ENCODE measurements around the gene C1QTNF6. TPM values are rescaled to one million over a fixed set of nuclear protein-coding genes. Genes with fewer than 3 reads are reported as not detected.

C1QTNF6 gene
- total RNA-seq, 4 donors from 2014 or later, result 0.69 to 1.6 (median 1.1) TPM

DNA sequence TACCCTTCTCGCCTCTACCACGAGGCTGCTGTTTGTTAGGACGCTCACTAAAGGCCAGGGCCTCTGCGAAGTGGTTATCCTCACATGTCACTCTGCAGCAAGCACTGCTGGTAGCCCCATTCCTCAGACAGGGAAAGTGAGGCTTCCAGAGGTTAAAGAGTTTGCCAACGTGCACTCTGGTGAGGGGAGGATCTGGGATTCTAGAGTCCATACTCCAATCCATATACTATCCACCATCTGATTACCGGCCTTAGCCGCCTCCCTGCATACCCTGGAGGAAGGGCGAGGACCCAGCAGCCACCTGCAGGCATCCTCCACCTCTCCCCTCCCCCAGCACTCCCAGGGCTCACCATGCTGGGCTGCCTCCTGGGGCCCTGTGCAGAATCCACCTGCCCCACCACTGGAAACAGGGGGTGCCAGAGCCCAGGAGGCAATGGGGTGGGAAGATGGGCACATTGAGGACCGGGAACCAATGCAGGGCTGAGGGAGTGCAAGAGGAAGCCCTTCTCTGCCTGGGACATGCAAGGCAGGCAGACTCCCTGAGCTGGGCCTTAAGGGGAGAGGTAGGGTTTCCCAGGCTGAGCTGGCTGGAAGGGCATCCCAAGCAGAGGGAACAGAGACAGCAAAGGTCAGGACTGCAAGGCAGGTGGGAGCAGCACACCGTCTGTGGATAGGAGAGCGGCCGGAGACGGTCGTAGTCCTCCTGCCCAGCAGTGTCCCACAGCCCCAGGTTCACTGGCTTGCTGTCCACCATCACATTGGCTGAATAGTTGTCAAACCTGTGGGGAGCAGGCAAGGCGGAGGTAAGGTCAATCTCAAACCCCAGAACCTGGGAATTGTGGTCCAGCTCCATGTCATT is 44.3 kb upstream of the C1QTNF6 start:
- TF ChIP-seq, protein P1, sequence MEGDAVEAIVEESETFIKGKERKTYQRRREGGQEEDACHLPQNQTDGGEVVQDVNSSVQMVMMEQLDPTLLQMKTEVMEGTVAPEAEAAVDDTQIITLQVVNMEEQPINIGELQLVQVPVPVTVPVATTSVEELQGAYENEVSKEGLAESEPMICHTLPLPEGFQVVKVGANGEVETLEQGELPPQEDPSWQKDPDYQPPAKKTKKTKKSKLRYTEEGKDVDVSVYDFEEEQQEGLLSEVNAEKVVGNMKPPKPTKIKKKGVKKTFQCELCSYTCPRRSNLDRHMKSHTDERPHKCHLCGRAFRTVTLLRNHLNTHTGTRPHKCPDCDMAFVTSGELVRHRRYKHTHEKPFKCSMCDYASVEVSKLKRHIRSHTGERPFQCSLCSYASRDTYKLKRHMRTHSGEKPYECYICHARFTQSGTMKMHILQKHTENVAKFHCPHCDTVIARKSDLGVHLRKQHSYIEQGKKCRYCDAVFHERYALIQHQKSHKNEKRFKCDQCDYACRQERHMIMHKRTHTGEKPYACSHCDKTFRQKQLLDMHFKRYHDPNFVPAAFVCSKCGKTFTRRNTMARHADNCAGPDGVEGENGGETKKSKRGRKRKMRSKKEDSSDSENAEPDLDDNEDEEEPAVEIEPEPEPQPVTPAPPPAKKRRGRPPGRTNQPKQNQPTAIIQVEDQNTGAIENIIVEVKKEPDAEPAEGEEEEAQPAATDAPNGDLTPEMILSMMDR (IDR thresholded peaks at IDR 0.05), result no peak
- TF ChIP-seq POLR2AphosphoS5 (IDR thresholded peaks at IDR 0.05), result no peak
- ATAC-seq, result no peak
- Histone ChIP-seq H3K4me3 (no peak overlapping the region), H3K27ac (no peak overlapping the region), H3K27me3 (peaks cover 76% of the 10 kb centered on the region), H3K9me3 (no peaks in the 10 kb centered on the region), H3K36me3 (no peaks in the 10 kb centered on the region), H3K4me1 (peaks cover 0 to 18% (median 0%) of the 10 kb centered on the region in 3 donors)
- WGBS, 2 donors (ENCODE audit: low coverage in 1 of 2), result 53 to 77% methylated on average over 2 to 3 of the region's 15 CpGs

DNA sequence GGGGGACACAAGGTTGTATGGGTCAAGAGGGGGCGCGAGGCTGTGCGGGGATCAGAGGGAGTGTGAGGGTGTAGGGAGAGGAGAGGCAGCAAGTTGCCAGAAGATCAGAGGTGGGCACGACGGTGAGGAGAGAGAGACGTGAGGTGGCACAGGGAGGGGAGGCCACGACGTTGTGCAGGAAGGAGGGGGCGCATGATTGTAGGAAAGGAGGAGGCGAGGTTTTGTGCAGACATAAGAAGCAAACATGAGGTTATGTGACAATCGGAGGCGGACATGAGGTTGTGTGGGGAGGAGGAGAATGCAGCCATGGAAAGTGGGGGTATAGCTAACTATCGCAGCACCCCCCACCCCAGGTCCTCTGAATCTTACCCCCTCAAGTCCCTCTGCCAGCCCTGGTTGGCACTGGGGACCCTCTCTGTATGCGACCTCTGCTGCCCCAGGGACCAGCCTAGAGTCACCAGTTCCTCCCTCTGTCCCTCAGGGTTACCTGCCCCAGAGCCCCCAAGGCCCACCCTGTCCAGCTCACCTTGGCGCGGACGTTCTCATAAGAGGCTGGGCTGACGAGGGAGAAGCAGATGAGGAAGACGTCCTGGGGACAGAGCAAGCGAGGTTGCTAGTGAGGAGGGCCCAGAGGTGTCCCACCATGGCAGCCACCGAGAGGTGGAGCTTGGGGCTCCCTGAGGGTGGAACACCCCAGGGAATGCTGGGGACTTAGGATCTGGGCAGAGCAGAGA is 43.5 kb upstream of the C1QTNF6 start:
- no peak for TF ChIP-seq POLR2AphosphoS5 (IDR thresholded peaks at IDR 0.05)
- 72 to 74% methylated on average over 10 to 12 of the region's 21 CpGs for WGBS, 2 donors (ENCODE audit: low coverage in 1 of 2)
- H3K4me1 ChIP-seq, result peaks cover 0 to 18% (median 0%) of the 10 kb centered on the region in 3 donors
- H3K4me3 ChIP-seq, result no peak overlapping the region
- H3K9me3 ChIP-seq, result no peaks in the 10 kb centered on the region
- no peaks in the 10 kb centered on the region for H3K36me3 ChIP-seq
- ATAC-seq, result no peak
- no peak overlapping the region for H3K27ac ChIP-seq
- H3K27me3 ChIP-seq, result peaks cover 69% of the 10 kb centered on the region

DNA sequence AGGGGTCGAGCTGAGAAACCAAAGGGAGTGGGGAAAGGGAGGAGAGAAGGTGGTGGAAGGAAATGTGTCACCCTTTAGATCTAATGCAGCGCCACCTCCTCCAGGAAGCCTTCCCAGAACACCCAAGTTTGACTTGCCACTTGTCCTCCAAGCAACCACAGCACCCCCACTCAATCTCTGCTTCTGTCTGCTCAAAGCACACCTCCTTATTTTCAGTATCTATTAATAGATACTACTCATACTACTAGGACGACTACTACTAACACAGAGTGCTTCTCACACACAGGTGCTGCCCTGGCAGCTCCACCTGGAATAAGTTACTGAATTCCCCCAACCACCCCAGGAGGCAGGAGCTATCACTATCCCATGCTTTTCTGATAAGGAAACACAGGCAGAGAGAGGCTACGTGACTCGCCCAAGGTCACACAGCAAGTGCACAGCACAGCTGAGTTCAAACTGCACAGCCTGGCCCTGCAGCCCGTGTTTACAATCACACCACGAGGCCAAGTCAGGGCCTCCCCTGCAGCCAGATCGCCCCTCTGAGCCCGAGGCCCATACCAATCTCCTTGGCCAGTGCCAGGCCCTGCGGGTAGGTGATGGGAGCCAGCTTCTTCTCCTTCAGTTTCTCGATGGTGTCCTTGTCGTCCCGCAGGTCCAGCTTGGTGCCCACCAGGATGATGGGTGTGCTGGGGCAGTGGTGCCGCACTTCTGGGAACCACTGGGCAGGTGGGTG is 42.8 kb upstream of the C1QTNF6 start:
- WGBS, 2 donors (ENCODE audit: low coverage in 1 of 2), result 63 to 85% methylated on average over 2 to 3 of the region's 14 CpGs
- ATAC-seq, result no peak
- peaks cover 0 to 18% (median 0%) of the 10 kb centered on the region in 3 donors for H3K4me1 ChIP-seq
- TF ChIP-seq POLR2AphosphoS5 (IDR thresholded peaks at IDR 0.05) (no peak), POLR2A (IDR thresholded peaks at IDR 0.05) (no peak), EP300 (IDR thresholded peaks at IDR 0.05) (no peak)
- TF ChIP-seq, protein P1 (IDR thresholded peaks at IDR 0.05), result no peak
- peaks cover 62% of the 10 kb centered on the region for H3K27me3 ChIP-seq
- H3K9me3 ChIP-seq, result no peaks in the 10 kb centered on the region
- no peak overlapping the region for H3K27ac ChIP-seq
- H3K4me3 ChIP-seq, result no peak overlapping the region
- no peaks in the 10 kb centered on the region for H3K36me3 ChIP-seq

DNA sequence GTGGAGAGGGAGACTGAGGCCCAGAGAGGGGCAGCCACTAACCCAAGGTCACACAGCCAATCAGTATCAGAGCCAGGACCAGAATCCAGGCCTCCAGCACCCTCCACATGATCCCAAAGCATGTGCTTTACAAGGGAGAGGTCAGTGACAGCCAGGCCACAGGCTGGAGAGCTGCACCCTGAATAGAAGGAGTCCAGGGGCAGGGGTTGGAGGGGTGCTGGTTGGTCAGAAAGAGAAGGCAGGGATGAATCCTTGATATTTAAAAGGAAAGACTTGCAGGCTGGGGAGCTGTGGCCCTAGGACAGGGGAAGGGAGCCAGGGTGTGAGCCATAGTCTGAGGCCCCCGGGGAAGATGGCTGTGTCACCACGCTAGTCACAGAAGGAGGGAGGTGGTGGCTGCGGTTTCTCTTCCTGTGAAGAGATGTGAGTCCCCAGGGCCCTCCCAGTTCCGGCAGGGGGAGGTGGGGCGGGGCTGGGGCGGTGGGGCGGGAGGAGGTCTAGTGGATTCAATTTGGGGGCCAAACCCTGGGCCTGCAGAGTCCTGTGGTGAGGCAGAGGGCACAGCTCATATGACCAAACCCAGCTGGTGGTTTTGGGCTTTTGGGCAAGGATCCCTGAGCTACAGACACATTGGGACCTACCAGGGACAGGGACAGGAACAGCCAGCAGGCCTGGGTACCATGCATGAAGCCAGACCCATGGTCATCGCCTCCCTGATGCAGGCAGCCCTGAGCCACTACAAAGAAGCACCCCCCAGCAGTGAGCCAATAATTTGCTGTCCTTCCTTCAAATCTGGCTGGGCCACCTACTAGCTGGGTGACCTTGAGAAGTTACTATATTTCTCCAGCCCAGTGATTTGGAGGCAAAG is 42.0 kb upstream of the C1QTNF6 start:
- Histone ChIP-seq H3K9me3 (no peaks in the 10 kb centered on the region), H3K36me3 (no peaks in the 10 kb centered on the region), H3K4me1 (peaks cover 0 to 18% (median 0%) of the 10 kb centered on the region in 3 donors), H3K4me3 (no peak overlapping the region), H3K27me3 (peaks cover 54% of the 10 kb centered on the region), H3K27ac (peak overlapping the region in 1 of 4 donors; percentile 17)
- ATAC-seq, result no peak
- no peak for TF ChIP-seq EP300 (IDR thresholded peaks at IDR 0.05)
- TF ChIP-seq, protein P1 (IDR thresholded peaks at IDR 0.05), result no peak
- TF ChIP-seq POLR2A (IDR thresholded peaks at IDR 0.05), result no peak
- no peak for TF ChIP-seq POLR2AphosphoS5 (IDR thresholded peaks at IDR 0.05)
- 33% methylated on average over 1 of the region's 8 CpGs; no CpG with 5 or more reads in 1 of the 2 donors for WGBS, 2 donors (ENCODE audit: low coverage in 1 of 2)
